GM20431 (cell line): Measurements from ENCODE around the gene GPS1.

ENCODE experiments used
- in situ Hi-C: fragments of 300-500 bp; cut with MseI, MboI; formaldehyde crosslinking; loops from one replicate; pipeline ENCODE4 v1.15.0; 2020; ENCODE audit warnings: low sequenced_read_pairs; ENCODE audit not compliant: unreplicated experiment

Gene GPS1

GRCh38 chr17:82023447-82024241 is 28.1 kb upstream of the GPS1 start:
- in situ Hi-C loops = loop anchor here (10.0 kb wide), 1 partner anchor 131 kb away; no protein-coding TSS in a partner anchor

- in situ Hi-C loops = loop anchor here (10.0 kb wide), 1 partner anchor 130 kb away; no protein-coding TSS in a partner anchor
These were observed 26.8 kb upstream of the GPS1 start for GRCh38 chr17:82024859-82025258.

- in situ Hi-C loops = loop anchor here (10.0 kb wide), 1 partner anchor 129 kb away; no protein-coding TSS in a partner anchor
These were observed 26.1 kb upstream of the GPS1 start for GRCh38 chr17:82025401-82026107.

DNA sequence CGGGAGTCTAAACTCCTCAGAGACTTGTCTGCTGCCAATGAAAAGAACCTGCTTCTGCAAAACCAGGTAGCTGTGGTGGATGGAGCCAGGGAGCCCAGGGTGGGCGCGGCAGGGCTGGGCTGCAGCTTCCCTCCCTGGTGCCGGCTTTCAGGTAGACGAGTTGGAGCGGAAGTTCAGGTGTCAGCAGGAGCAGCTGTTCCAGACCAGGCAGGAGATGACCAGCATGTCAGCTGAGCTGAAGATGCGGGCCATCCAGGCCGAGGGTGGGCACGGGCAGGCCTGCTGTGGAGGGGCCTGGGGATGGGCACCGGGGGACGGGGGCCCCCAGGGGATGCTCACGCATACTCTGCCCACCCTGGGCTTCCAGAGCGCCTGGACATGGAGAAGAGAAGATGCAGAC is 23.5 kb upstream of the GPS1 start:
- in situ Hi-C loops = loop anchor here (10.0 kb wide), 1 partner anchor 127 kb away; no protein-coding TSS in a partner anchor

DNA sequence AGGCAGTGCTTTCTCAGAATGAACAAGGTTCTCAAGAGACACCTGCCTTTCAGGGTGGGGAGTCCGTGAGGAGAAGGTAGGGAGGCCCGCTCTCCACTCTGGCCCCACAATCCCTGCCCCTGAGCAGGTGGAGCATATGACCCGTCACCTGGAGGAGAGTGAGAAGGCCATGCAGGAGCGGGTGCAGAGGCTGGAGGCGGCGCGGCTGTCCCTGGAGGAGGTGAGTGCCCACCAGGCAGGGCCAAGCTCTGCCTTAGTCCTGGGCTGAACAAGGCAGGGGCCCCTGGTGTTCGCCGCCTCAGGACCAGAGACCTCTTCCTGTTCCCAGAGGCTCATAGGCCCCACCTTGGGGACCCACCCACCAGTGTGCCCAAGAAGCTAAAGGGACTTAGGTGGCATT is 22.7 kb upstream of the GPS1 start:
- in situ Hi-C loops = loop anchor here (10.0 kb wide), 1 partner anchor 126 kb away; no protein-coding TSS in a partner anchor

GRCh38 chr17:82029391-82029790 is 22.3 kb upstream of the GPS1 start:
- in situ Hi-C loops = loop anchor here (10.0 kb wide), 1 partner anchor 125 kb away; no protein-coding TSS in a partner anchor

DNA sequence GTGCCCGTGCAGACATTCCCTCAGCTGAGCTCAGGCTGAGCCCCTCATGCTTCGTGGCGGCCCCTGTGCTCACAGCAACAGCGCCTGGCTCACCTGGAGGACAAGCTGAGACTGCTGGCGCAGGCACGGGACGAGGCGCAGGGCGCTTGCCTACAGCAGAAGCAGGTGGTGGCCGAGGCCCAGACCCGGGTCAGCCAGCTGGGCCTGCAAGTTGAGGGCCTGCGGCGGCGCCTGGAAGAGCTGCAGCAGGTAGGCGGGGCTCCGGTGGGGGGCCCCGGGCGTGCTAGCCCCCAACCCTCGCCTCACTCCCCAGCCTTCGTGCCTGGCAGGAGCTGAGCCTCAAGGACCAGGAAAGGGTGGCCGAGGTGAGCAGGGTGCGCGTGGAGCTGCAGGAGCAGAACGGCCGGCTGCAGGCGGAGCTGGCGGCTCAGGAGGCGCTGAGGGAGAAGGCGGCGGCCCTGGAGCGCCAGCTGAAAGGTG is 21.7 kb upstream of the GPS1 start:
- in situ Hi-C loops = loop anchor here (10.0 kb wide), 1 partner anchor 125 kb away; no protein-coding TSS in a partner anchor

GRCh38 chr17:82030470-82031302 is 21.0 kb upstream of the GPS1 start:
- in situ Hi-C loops = no loop called here

GRCh38 chr17:82031303-82031884 is 20.3 kb upstream of the GPS1 start, which contains the start of gene RAC3:
Gene RAC3, plus strand, starts transcription at chr17:82031678. Its CDS starts 84 bp downstream, at chr17:82031762.
- in situ Hi-C loops = no loop called here

DNA sequence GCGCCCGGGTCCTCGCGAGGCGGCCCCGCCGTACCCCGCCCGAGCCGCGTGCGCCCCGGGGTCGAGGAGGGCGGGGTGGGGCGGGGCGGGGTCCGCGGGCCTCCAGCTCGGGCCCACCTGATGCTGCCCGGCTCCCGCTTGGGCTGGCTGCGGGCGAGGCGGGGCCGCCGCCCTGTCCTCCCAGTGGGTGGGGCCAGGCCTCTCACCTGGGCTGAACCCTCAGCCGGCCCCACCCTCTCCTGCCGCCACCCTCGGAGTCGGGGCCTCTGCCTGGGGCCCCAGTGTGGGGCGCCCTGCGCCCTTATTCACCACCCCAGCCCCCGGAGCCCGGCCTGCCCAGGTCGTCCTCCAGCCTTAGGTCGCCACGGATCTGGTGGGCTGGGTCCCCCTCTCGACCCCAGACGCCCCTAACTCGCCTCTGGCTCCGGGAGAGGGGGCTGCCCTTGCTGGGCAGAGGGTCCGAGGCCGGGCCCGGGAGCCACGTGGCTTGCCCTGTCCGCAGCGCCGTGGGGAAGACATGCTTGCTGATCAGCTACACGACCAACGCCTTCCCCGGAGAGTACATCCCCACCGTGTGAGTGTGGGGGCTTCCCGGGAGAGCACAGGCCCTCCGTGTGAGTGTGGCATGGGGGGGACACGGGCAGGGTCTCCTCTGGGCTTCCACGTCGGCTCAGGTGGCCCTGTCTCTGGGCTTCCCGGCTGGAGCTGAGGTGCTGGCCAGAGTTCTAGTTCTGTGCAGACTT is 19.6 kb upstream of the GPS1 start:
- in situ Hi-C loops = no loop called here

GRCh38 chr17:82033359-82034085 is 18.2 kb upstream of the GPS1 start:
- in situ Hi-C loops = no loop called here

DNA sequence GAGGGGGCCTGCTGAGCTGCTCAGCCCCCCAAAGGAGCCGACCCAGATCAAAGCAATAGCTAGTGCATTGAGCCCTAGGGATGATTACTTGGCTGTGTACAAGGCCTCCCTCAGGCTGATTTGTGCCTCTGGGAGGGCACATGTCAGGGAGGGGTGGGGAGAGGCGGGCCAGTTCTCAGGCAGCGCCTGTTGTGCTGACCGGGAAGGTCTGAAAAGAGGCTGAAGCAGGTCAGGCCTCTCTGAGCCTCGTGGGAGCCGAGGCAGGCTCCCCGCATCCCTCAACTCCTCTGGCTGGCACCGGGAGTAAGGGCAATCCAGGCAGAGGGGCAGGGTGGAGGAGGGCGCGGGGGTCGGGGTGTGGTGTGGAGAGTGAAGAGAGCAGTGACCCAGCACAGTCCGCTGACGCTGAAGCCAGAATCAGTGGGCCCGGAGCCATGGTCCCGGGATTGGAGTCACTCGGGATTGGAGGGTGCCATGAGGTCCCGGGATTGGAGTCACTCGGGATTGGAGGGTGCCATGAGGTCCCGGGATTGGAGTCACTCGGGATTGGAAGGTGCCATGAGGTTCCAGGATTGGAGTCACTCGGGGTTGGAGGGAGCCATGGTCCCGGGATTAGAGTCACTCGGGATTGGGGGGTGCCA is 17.2 kb upstream of the GPS1 start:
- in situ Hi-C loops = no loop called here

GRCh38 chr17:82035488-82035887 is 16.2 kb upstream of the GPS1 start:
- in situ Hi-C loops = no loop called here

DNA sequence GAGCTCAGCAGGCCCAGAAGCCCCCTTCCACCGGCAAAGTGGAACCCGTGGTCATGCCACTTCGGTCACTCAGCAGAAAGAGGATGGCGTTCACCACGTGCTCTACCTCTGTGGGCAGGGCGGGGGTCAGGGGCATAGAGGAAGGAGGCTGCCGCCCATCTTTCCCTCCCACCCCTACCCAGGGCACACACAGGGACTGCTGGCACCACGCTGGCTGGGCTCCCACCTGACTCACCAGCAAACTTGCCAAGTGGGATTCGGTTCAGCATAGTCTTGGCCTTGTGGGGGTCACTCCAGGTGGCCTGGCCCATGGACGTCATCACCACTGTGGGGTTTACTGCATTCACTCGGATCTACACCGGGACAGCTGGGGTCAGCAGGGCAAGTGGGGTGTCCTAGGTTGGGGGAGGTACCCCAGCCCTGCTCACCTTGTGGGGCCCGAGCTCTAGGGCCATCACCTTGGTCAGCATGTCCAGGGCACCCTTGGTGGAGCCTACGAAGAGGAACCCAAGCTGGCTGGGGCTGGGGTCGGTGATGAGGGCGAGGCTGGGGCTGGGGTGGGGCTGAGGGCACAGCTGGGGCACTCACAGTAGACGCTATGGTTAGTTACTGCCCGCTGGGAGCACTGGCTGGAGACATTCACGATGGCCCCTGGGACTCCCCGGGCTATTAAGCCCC is 15.6 kb upstream of the GPS1 start:
- in situ Hi-C loops = no loop called here

DNA sequence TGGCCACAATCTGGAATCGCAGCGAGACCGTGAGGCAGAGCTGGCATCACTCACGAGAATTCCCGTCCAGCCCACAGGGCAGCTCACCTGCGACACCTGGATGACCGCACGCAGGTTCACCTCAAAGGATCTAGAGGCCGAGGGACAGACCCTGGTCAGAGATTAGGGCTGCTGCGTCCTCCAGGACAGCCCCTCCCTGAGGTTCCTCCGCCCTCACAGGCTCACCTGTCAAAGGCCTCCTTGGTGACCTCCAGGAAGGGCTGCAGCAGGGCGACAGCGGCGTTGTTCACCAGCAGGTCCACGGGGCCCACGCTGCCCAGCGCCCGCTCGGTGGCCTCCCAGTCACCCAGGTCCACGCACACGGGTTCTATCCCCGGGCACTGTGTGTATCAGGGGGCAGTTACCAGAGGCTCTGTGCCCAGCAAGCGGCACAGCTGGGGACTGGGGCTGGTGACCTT is 15.0 kb upstream of the GPS1 start:
- in situ Hi-C loops = no loop called here

DNA sequence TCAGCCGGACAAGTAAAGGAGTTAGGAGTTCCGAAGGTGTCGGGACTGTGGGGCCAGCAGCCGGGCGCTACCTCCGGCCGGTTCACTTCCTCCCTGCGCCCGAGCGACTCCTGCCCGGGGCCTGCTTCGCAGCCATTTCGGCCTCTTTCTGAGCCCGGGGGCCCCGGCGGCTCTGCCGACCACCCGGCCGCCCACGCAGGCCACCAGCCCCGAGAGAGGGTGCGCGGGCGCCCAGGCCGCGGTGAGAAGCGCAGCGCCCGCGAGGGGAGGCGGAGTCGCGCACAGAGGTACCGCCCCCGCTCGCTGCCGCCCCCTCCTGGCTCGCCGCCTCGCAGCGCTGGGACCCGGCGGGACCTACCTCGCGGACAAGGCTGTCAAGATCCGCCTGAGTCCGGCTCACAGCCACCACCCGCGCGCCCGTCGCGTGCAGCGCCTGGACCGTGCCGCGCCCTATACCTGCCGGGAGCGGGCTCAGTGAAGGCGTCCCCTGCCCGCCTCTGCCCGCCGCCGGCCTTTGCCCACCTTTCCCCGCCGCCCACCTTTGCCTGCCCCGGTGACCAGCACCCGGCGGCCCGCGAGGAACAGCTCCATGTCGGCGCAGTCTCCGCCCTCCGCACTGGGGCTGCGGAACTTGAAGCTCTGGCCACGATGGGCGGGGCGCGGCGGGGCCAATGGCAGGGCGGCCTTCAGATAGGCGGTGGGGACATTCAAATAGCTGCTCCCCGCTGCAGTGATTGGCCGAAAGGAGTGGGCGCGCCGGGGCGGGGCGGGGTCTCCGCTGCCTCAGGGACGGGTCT is 14.4 kb upstream of the GPS1 start, which contains the start of gene DCXR:
Gene DCXR, minus strand, starts transcription at position 606 of the 797 bp plus-strand sequence. Its CDS starts 15 bp downstream, at position 591.
- in situ Hi-C loops = no loop called here
